GM19240 (cell line): ENCODE results near the gene TMEM37.

Source experiments
- DNase-seq: peaks from one replicate; pipeline ENCODE4 v3.0.0; 2011; ENCODE audit warnings: low spot score; ENCODE audit not compliant: insufficient read length

The TMEM37 gene

DNA sequence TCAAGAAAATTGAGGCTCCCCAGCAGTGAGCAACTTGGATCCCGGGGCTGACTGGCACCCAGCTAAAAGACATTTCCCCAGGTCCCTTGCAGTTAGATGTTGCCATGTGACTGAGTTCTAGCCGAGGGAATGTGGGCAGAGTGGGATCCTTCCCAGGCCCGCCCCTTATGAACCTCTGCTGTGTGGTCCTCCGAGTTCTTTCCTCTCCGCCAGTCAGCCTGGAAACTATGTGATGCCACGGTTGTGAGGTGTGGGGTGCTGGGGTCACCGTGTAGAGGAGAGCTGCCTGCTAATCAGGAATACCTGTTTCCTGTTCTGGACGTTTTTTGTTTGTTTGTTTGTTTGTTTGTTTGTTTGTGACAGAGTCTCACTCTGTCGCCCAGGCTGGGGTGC lies 45.5 kb downstream of the TMEM37 start:
- DNase-seq: no peak

- no peak for DNase-seq
Measured at GRCh38 chr2:119478188-119478977, 46.7 kb downstream of the TMEM37 start.

DNA sequence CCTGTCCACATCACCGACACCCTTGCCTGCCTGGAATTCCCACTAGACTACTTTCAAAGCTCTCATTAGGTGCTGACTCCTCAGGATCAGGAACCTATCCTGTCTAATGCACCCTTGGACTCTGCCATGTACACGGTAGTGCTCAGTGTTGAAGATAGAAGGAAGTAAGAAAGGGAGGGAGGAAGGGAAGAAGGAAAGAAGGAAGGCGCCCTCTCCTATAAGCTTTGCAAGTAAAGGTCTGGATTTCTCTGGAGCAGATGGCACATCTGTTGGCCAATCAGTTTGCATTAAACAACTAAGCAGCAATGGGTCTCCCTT lies 47.3 kb downstream of the TMEM37 start:
- DNase-seq: no peak

- no peak for DNase-seq
Measured at GRCh38 chr2:119480184-119480583, 48.5 kb downstream of the TMEM37 start.

DNA sequence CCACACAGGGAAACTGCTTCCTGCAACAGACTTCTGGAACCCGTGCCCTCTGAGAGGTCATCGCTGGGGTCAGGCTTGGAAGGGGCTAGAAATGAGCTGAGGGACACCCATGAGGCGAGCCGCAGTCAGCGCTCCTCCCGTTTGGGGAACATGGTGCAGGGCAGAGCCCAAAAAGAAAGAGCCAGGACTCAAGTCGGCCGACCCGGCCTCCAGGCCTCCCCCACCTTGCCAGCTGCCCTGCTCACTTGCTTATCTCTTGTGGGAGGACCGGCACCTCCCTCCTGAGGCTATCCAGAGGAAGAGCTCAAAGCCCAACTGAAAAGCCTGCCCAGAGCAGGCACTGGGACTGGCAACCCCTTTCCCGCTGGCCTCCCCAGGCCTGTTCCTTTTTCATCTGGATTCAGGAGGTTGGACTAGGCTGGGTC lies 49.1 kb downstream of the TMEM37 start:
- DNase-seq: no peak

GRCh38 chr2:119481501-119482455 lies 50.1 kb downstream of the TMEM37 start:
- DNase-seq: no peak

DNA sequence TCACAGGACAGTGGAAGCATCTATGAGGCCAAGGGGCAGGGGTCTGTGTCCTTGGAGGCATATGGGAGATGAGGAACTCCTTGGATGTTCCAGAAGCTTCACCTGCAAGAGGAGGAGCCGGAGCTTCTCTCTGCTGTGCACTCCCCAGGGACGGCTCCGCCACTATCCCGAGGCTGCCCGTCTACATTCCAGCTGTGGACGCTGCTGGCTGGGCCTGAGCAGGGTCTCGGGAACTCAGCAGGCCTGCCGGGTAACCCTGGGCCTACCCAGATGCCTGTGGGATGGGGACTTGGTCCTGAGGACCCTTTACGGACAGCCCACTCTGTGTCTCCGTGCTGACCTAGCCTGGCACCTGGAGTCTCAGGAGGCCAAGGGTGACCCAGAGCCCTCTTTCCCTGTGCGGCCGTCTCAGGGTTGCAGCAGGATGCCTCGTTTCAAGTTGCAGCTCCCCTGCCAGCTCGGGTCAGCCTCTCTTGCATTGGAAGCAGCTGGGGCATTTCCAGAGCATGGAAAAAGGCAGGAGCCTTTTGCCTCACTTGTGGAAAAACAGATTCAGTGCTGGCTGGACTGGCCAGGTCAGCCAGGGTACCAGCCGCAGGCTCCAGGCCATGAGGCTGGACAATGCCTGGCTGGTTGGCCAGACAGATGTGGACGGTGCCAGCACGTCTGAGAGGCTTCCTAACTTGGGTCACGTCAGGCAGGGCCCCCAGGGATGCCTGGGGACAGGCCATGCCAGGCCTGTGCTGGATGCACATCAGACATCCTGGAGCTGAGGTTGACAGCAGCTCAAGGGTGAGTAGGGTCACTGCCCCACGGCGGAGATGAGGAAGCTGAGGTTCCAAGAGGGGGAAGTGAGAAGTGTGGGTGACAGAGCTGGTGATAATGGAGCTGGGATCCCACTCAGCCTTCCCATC lies 51.1 kb downstream of the TMEM37 start:
- no peak for DNase-seq

GRCh38 chr2:119483395-119483753 lies 51.7 kb downstream of the TMEM37 start:
- no peak for DNase-seq

DNA sequence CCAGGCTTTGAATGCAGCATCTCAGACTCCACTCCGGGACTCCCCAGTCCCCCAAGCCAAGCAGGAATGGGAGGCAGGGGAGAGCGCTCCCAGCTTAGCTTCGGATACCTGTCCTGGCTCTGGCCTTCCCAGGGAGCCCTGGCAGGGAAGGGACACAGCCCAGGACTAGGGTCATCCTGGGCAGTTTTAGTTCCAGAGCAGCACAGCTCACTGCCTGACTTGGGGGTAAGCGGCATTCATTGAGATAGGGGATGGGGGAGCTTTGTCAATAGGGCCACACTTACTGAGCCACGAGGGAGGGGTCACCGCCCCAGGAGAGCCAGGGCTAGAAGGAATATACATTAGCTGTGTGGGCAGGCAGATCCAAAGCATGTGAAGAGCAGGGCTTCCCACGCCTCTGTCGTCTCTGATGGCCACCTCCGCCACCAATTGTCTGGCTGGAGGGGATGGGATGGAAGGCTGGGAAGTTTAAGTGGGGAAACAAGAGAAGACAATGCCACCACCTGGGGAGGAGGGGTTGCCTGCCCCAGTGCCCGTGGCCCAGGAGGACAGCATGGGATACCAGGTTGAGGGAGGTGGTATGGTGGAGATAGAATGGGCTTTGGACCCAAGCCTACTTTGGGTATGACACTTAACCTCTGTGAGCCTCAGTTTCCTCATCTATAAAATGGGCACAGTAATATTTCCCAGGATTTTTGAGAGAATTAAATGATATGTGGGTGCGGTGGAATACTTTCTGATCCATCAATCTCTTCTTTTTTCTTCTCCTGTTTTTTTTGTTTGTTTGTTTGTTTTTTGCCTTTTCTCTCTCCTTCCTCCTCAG lies 52.5 kb downstream of the TMEM37 start:
- DNase-seq: no peak

DNA sequence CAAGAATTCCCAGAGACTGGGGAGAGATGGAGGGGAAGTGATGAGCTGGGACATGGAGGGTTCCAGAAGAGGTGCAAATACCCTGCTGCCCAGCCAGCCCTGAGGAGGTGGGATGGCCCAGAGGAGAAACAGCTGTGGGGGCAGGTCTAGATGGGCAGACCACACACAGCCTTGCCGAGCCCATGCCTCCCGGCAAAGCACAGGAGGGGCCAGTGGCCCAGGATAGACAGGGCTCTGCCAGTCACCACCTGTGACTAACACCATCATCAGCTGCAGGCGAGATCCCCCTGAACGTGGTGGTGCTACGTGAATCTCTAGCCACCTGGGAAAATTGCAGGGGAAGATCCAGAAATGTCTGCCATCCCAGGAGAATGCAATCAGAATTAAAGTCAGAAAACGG lies 53.2 kb downstream of the TMEM37 start:
- DNase-seq: no peak

DNA sequence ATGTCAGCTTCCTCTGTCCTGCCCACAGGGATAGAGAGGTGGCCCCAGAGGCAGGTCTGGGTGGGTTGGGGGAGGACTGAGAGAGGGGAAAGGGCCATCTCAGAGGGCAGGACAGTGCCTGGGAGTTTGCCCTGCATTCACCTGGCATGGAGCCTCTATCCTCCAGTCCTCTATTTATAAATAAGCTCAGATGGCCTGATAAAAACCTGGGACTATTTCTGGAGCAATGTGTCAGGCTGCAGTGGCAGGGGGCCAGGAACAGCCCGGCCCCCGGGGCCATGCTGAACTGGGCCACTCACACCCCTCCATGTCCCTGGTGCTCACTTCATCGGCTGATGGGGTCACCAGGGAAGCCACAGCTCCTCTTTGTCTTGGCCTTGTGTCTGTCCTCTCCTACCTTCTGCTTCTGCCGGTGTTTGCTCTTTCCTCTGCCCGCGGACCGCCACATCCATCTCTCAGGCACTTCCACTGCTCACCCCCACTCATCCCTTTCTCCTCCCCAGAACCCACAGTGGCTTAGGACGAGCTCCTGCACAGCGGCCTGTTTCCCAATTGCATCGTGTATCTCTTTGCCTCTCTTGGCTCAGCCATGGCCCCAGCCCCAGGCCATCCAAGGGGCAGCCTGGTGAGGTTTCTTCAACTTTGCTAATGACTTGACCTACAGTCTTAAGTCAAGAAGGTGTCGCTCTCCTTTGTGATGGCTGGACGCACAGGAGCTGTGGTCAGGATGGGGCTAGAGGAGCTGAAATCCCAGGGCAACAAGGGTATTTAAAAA lies 53.9 kb downstream of the TMEM37 start:
- no peak for DNase-seq

- no peak for DNase-seq
Measured at GRCh38 chr2:119486196-119486827, 54.7 kb downstream of the TMEM37 start.

- no peak for DNase-seq
Measured at GRCh38 chr2:119486886-119487285, 55.2 kb downstream of the TMEM37 start.

DNA sequence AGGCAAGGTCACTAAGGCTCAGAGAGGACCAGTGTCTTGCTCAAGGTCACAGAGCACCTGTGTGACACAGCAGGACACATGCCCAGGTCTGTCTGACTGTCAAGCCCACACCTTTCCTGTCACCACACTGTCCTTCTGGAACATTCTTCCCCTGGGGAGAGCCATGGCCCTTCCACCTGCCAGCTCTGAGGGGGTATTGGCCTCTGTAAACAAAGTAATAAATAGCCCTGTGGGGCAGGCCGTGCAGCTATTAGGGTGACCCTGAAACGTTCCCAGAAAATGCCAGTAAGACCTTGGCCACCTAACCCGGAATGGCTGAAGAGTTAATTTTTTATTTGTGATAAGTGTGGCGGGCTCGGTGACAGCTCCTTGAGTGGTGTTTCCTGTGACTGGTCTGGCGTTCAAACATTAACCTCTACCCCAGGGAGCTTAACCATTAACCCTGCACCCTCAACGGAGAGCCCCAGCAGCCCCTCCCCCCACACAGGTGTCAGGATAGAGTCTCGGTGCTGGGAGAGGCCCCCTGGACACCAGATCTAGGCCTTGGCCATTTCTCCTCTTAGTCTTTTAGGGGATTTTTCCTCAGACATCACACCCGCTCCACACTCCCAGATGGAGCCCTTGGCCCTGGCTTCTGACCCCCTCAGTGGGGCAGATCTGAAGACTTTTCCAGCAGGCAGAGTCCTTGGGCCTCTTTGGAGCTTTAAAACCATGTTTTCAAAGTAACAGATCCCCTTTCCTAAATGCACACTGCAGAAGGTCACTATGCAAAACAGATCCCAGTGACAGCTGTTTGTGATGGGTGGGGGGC lies 56.0 kb downstream of the TMEM37 start:
- no peak for DNase-seq
